Astrocyte (in vitro differentiated cells and primary cell): ENCODE measurements around the gene GIMAP8. TPM values are rescaled to one million over a fixed set of nuclear protein-coding genes. Genes with fewer than 3 reads are reported as not detected.
"Not testable (repeated sequence)": the region's sequence is repeated elsewhere in the genome, so short reads cannot be mapped to it uniquely, and the experiment has no call there.

Experiments
- DNase-seq: peaks from one replicate; pipeline ENCODE4 v3.0.0-alpha.2; 2010; ENCODE audit warnings: low read depth
- FAIRE-seq: peaks from 2 replicates; lab custom pipeline; 2011; peaks lifted over from hg19 to GRCh38; lab: Jason Lieb, UNC
- H2AFZ ChIP-seq: 2 replicates; pipeline ENCODE4 v1.6.0; 2012; ENCODE audit warnings: low read depth, low read length, inconsistent platforms
- H3K27ac ChIP-seq: 2 replicates; pipeline ENCODE4 v1.5.1; 2011; ENCODE audit warnings: low read depth, low read length, inconsistent platforms
- H3K27me3 ChIP-seq: 2 replicates; pipeline ENCODE4 v1.6.0; 2011; ENCODE audit warnings: low read length, inconsistent platforms; ENCODE audit not compliant: insufficient read depth
- H3K36me3 ChIP-seq: 2 replicates; pipeline ENCODE4 v1.5.1; 2011; ENCODE audit warnings: low read length, inconsistent platforms; ENCODE audit not compliant: insufficient read depth
- H3K4me1 ChIP-seq: 2 replicates; pipeline ENCODE4 v1.5.1; 2011; ENCODE audit warnings: low read length, inconsistent platforms; ENCODE audit not compliant: insufficient read depth
- H3K4me2 ChIP-seq: 2 replicates; pipeline ENCODE4 v1.6.0; 2012; ENCODE audit warnings: low read length, inconsistent platforms
- H3K4me3 ChIP-seq: 2 replicates; pipeline ENCODE4 v1.5.1; 2011; ENCODE audit warnings: low read depth, mild to moderate bottlenecking, low read length, inconsistent platforms; ENCODE audit not compliant: insufficient read depth
- H3K79me2 ChIP-seq: 2 replicates; pipeline ENCODE4 v1.6.0; 2012; ENCODE audit warnings: mild to moderate bottlenecking, low read length, inconsistent platforms; ENCODE audit not compliant: insufficient read depth
- H3K9ac ChIP-seq: 2 replicates; pipeline ENCODE4 v1.6.0; 2012; ENCODE audit warnings: mild to moderate bottlenecking, low read length, inconsistent platforms
- H3K9me3 ChIP-seq: 2 replicates; pipeline ENCODE4 v1.5.1; 2012; ENCODE audit warnings: low read depth, mild to moderate bottlenecking, low read length, inconsistent platforms; ENCODE audit not compliant: insufficient read depth
- H4K20me1 ChIP-seq: 2 replicates; pipeline ENCODE4 v1.6.0; 2012; ENCODE audit warnings: low read length, inconsistent platforms; ENCODE audit not compliant: insufficient read depth
- H3K27ac Mint-ChIP-seq: one replicate; pipeline ENCODE4 v1.8.0; 2021; ENCODE audit warnings: mild to moderate bottlenecking, mixed read lengths; ENCODE audit not compliant: unreplicated experiment
- H3K27me3 Mint-ChIP-seq: one replicate; pipeline ENCODE4 v1.8.0; 2021; ENCODE audit warnings: low read depth, mixed read lengths; ENCODE audit not compliant: unreplicated experiment
- H3K36me3 Mint-ChIP-seq: one replicate; pipeline ENCODE4 v1.8.0; 2021; ENCODE audit warnings: low read depth, mixed read lengths; ENCODE audit not compliant: unreplicated experiment
- H3K4me1 Mint-ChIP-seq: one replicate; pipeline ENCODE4 v1.8.0; 2021; ENCODE audit warnings: low read depth, mixed read lengths; ENCODE audit not compliant: unreplicated experiment
- H3K4me3 Mint-ChIP-seq: one replicate; pipeline ENCODE4 v1.8.0; 2021; ENCODE audit warnings: mild to moderate bottlenecking, moderate library complexity, mixed read lengths; ENCODE audit not compliant: unreplicated experiment
- H3K9me3 Mint-ChIP-seq: one replicate; pipeline ENCODE4 v1.8.0; 2021; ENCODE audit warnings: mild to moderate bottlenecking, mixed read lengths; ENCODE audit not compliant: unreplicated experiment
- CTCF ChIP-seq: IDR thresholded peaks from 2 replicates; pipeline ENCODE4 v1.5.1; 2011; ENCODE audit warnings: low read depth, mild to moderate bottlenecking, inconsistent platforms, low read length, moderate library complexity; ENCODE audit not compliant: insufficient read depth
- EZH2 ChIP-seq: IDR thresholded peaks from 2 replicates; pipeline ENCODE4 v1.6.1; 2012; ENCODE audit warnings: mild to moderate bottlenecking, low read length, inconsistent platforms; ENCODE audit not compliant: insufficient read depth
- total RNA-seq: library from RNA; stranded (reverse); gene quantifications from 2 replicates; pipeline ENCODE4 v1.2.1, GENCODE V29; 2021

GIMAP8 gene
- total RNA-seq, 1 donor from 2014 or later: not detected

GRCh38 chr7:150487625-150488024, 37.2 kb downstream of the GIMAP8 start:
- Histone ChIP-seq H4K20me1 (no peaks in the 10 kb centered on the region), H3K27me3 (no peaks in the 10 kb centered on the region), H2AFZ (no peak overlapping the region), H3K9me3 (no peaks in the 10 kb centered on the region), H3K27ac (no peak overlapping the region), H3K9ac (no peak overlapping the region), H3K4me2 (no peak overlapping the region), H3K79me2 (no peaks in the 10 kb centered on the region), H3K4me3 (no peak overlapping the region), H3K36me3 (no peaks in the 10 kb centered on the region), H3K4me1 (no peaks in the 10 kb centered on the region)
- DNase-seq (no peak), FAIRE-seq (no peak)
- no peaks in the 10 kb centered on the region for H3K27me3 Mint-ChIP-seq
- H3K4me3 Mint-ChIP-seq: no peak overlapping the region
- no peaks in the 10 kb centered on the region for H3K36me3 Mint-ChIP-seq
- TF ChIP-seq EZH2 (no peak), CTCF (no peak)
- H3K27ac Mint-ChIP-seq: no peak overlapping the region
- no peaks in the 10 kb centered on the region for H3K9me3 Mint-ChIP-seq
- H3K4me1 Mint-ChIP-seq: no peaks in the 10 kb centered on the region

GRCh38 chr7:150489782-150490181, 39.4 kb downstream of the GIMAP8 start:
- no peaks in the 10 kb centered on the region for H3K27me3 Mint-ChIP-seq
- FAIRE-seq: no peak
- H3K4me3 Mint-ChIP-seq: no peak overlapping the region
- no peaks in the 10 kb centered on the region for H3K36me3 ChIP-seq
- no peaks in the 10 kb centered on the region for H3K27me3 ChIP-seq
- H3K9ac ChIP-seq: no peak overlapping the region
- H3K27ac ChIP-seq: no peak overlapping the region
- no peaks in the 10 kb centered on the region for H3K4me1 ChIP-seq
- no peak for DNase-seq
- no peak overlapping the region for H3K4me2 ChIP-seq
- H3K4me1 Mint-ChIP-seq: no peaks in the 10 kb centered on the region
- no peaks in the 10 kb centered on the region for H3K9me3 ChIP-seq
- no peak overlapping the region for H3K4me3 ChIP-seq
- no peaks in the 10 kb centered on the region for H3K9me3 Mint-ChIP-seq
- H3K79me2 ChIP-seq: no peaks in the 10 kb centered on the region
- TF ChIP-seq CTCF: no peak
- TF ChIP-seq EZH2: no peak
- no peaks in the 10 kb centered on the region for H4K20me1 ChIP-seq
- H2AFZ ChIP-seq: no peak overlapping the region
- H3K36me3 Mint-ChIP-seq: no peaks in the 10 kb centered on the region
- no peak overlapping the region for H3K27ac Mint-ChIP-seq

GRCh38 chr7:150493442-150493841, 43.0 kb downstream of the GIMAP8 start:
- H3K36me3 Mint-ChIP-seq, H3K27ac ChIP-seq, H3K36me3 ChIP-seq, H3K4me1 ChIP-seq, H3K27me3 Mint-ChIP-seq, H3K9ac ChIP-seq, H3K79me2 ChIP-seq, H3K4me3 Mint-ChIP-seq, DNase-seq, H4K20me1 ChIP-seq, H3K27me3 ChIP-seq, H2AFZ ChIP-seq, H3K4me2 ChIP-seq, H3K27ac Mint-ChIP-seq, H3K9me3 Mint-ChIP-seq, H3K4me1 Mint-ChIP-seq, FAIRE-seq, H3K9me3 ChIP-seq, H3K4me3 ChIP-seq: not testable (repeated sequence)
